GM12864 (cell line): Measurements from ENCODE around the gene STAG1.

ENCODE experiments used
- DNase-seq: peaks from one replicate; pipeline ENCODE4 v3.0.0-alpha.2; 2011; ENCODE audit warnings: low read depth
- H3K4me3 ChIP-seq: 2 replicates; pipeline ENCODE4 v1.5.1; 2011; ENCODE audit warnings: mild to moderate bottlenecking, low read depth, low read length, control low read depth
- CTCF ChIP-seq: IDR thresholded peaks from 2 replicates; pipeline ENCODE4 v1.5.1; 2011; ENCODE audit warnings: low read depth, mild to moderate bottlenecking, moderate library complexity, low read length, control low read depth, inconsistent platforms; ENCODE audit errors: missing control alignments

The STAG1 gene

DNA sequence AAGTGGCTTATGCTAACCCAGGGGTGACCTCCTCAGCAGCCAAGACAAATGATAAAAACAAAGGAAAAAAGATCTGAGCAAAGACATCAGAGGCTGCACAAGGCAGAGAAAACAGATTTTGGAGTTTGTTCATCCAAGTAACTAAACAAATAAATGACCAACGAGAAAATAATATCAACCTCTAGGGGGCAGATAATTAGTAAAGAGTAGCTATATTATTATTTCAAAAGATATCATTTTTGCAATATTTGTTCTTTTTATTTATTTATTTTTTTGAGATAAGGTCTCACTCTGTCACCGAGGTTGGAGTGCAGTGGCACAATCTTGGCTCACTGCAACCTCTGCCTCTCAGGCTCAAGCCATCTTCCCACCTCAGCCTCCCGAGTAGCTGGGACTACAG is 400.3 kb downstream of the STAG1 start:
- TF ChIP-seq CTCF, result peak; percentile 19
- H3K4me3 ChIP-seq, result no peak overlapping the region
- no peak for DNase-seq

- no peak overlapping the region for H3K4me3 ChIP-seq
- TF ChIP-seq CTCF, result no peak
- no peak for DNase-seq
Observed at GRCh38 chr3:136351351-136351750, 400.8 kb downstream of the STAG1 start.

GRCh38 chr3:136350557-136350956 is 401.6 kb downstream of the STAG1 start:
- no peak for TF ChIP-seq CTCF
- no peak for DNase-seq
- no peak overlapping the region for H3K4me3 ChIP-seq

GRCh38 chr3:136350132-136350531 is 402.0 kb downstream of the STAG1 start:
- no peak for DNase-seq
- H3K4me3 ChIP-seq, result no peak overlapping the region
- TF ChIP-seq CTCF, result no peak

GRCh38 chr3:136346486-136346885 is 405.7 kb downstream of the STAG1 start:
- no peak overlapping the region for H3K4me3 ChIP-seq
- no peak for DNase-seq
- TF ChIP-seq CTCF, result no peak

DNA sequence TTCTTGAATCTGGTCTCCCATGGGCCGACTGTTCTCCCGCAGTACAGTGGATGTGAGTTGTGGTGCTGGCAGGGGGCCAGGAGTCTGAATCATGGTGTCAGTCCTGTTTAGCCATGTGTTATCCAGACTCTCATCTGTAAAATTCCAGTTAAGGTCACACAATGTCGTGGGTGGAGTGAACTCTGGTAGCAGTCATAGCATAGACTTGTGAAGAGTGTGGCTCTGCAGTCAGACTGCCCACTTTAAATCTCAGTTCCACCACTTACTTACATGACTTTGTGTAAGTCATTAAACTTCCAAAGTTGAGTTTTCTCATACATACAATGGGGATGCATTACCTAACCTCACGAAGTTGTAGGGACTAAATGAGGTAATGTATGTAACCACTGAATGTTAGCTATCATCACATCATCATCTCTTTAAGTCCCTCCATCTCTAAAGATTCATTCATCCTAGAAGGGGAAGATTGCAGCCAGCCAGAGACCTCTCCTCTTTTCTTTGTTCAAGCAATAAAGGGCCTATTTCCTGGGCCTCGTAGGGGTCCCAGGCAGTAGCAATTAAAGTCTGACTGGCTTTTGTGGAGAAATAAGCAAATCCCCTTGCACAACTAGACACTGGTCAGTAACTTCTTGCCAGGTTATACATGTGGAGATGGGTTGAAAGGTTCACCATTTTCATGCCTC is 408.2 kb downstream of the STAG1 start:
- DNase-seq, result no peak
- no peak for TF ChIP-seq CTCF
- no peak overlapping the region for H3K4me3 ChIP-seq

DNA sequence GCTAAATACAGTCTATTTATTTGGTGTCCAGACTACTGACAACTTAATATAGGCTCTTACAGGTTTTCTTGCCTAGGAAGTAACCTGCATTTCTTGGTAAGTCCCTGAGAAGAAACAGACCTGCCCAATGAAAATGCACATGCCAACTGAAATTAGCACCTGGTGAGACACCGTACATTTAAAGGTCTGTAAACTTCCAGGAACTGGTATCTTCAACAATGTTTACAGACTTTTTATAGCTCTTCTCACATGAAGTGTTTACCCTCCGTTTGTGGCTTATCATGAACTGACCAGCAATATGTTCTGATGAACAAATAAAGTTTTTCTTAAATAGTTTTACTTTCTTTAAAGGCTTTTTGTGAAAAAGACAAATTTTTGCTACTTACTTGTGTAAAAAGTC is 408.7 kb downstream of the STAG1 start:
- no peak for DNase-seq
- H3K4me3 ChIP-seq, result no peak overlapping the region
- no peak for TF ChIP-seq CTCF
